Loucy (cell line): ENCODE data around the gene CAPN10.

Experiments
- CTCF ChIP-seq: fragments of 200-600 bp; sonication (generic); conservative IDR thresholded peaks from 2 replicates; pipeline ENCODE4 v1.5.1; 2014; ENCODE audit warnings: mild to moderate bottlenecking, antibody characterized with exemption, low read length
- EZH2phosphoT487 ChIP-seq: fragments of 200-600 bp; IDR thresholded peaks from 2 replicates; pipeline ENCODE4 v1.6.1; 2018; ENCODE audit warnings: antibody characterized with exemption, mild to moderate bottlenecking, moderate library complexity, borderline replicate concordance

DNA sequence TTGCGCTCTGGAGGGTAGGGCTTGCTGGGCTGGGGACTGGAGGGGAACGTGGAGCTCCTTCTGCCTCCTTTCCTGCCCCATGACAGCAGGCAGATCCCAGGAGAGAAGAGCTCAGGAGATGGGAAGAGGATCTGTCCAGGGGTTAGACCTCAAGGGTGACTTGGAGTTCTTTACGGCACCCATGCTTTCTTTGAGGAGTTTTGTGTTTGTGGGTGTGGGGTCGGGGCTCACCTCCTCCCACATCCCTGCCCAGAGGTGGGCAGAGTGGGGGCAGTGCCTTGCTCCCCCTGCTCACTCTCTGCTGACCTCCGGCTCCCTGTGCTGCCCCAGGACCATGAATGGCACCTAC, 43.1 kb downstream of the CAPN10 start:
- TF ChIP-seq CTCF (no peak), EZH2phosphoT487 (no peak)
